NCI-H1436 treated with DMSO at 0.1 percent for 48 hours (cell line): Measurements from ENCODE around the gene PPP3CB.

Source experiments
- DNase-seq: peaks from one replicate; lab custom pipeline; 2025; lab: John Stamatoyannopoulos, UW

The PPP3CB gene

GRCh38 chr10:73480158-73480557 is 15.7 kb downstream of the PPP3CB start:
- DNase-seq: no peak

- DNase-seq: no peak
These were observed 17.2 kb downstream of the PPP3CB start for GRCh38 chr10:73478636-73479035.

GRCh38 chr10:73471226-73471625 is 24.6 kb downstream of the PPP3CB start:
- DNase-seq: no peak

GRCh38 chr10:73469579-73469978 is 26.2 kb downstream of the PPP3CB start:
- no peak for DNase-seq

GRCh38 chr10:73467206-73467605 is 28.6 kb downstream of the PPP3CB start:
- no peak for DNase-seq

- no peak for DNase-seq
These were observed 29.7 kb downstream of the PPP3CB start for GRCh38 chr10:73465978-73466726.

- no peak for DNase-seq
These were observed 34.9 kb downstream of the PPP3CB start for GRCh38 chr10:73460897-73461296.

- no peak for DNase-seq
These were observed 36.0 kb downstream of the PPP3CB start for GRCh38 chr10:73459683-73460314.

GRCh38 chr10:73456187-73456890 is 39.5 kb downstream of the PPP3CB start:
- DNase-seq: no peak

GRCh38 chr10:73449113-73449512 is 46.7 kb downstream of the PPP3CB start:
- DNase-seq: no peak

- DNase-seq: no peak
These were observed 47.4 kb downstream of the PPP3CB start for GRCh38 chr10:73448384-73448783.

- DNase-seq: no peak
These were observed 48.9 kb downstream of the PPP3CB start for GRCh38 chr10:73446926-73447325.

GRCh38 chr10:73444457-73444856 is 51.4 kb downstream of the PPP3CB start:
- no peak for DNase-seq

GRCh38 chr10:73439605-73440312 is 56.1 kb downstream of the PPP3CB start:
- no peak for DNase-seq

- DNase-seq: no peak
These were observed 56.8 kb downstream of the PPP3CB start for GRCh38 chr10:73439055-73439454.

GRCh38 chr10:73433538-73433867 is 62.3 kb downstream of the PPP3CB start, which contains the start of gene MSS51:
TSS of gene MSS51 (minus strand) at chr10:73433561. CDS start at chr10:73428284, 5,277 bp downstream.
- DNase-seq: no peak

GRCh38 chr10:73432646-73433537 is 62.9 kb downstream of the PPP3CB start:
- no peak for DNase-seq

GRCh38 chr10:73426318-73426717 is 69.5 kb downstream of the PPP3CB start:
- DNase-seq: no peak

- no peak for DNase-seq
These were observed 71.3 kb downstream of the PPP3CB start for GRCh38 chr10:73424478-73424877.

GRCh38 chr10:73423309-73423708 is 72.5 kb downstream of the PPP3CB start:
- DNase-seq: no peak

- DNase-seq: no peak
These were observed 79.3 kb downstream of the PPP3CB start for GRCh38 chr10:73416571-73416970.
